Measurements from ENCODE around the gene DPH7. TPM values are rescaled to one million over a fixed set of nuclear protein-coding genes. Genes with fewer than 3 reads are reported as not detected.
"Not testable (repeated sequence)": the region's sequence is repeated elsewhere in the genome, so short reads cannot be mapped to it uniquely, and the experiment has no call there.

DPH7 gene
- polyA plus RNA-seq, 1 donor = 29.3 TPM

DNA sequence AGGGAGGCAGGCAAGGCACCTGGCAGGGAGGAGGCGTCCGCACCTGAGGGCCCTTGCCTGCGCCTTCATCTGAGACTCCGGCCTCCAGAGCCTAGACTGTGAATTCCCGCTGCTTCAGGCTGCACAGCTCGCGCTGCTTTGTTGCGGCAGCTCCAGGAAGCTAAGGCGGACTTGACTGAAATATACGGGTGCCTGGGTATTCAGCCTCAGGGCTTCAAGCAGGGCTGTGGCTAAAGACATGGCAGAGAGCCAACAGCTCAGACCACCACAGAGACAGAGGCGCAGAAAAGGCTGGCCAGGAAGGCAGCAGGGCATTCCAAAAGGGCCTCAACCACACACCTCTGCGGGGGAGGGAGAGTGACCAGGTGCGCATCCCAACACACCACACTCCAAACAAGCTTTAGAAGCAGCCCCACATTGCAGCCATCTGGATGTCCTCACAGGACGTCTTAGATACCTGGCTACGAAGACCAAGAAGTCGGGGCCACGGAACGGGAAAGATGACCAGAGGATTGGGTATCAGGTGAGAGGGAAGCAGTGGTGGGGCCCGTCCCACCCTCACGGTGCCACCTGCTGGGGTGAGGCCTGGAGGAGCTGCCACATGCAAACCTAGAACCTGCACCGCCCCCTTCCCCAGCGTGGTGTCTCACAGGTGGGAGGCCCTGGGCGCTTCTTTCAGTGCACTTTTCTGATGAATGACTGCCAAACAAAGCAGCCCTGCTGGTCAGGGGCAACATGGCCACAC, 1.7 kb upstream of the DPH7 start:
- DNase-seq = no peak

DNA sequence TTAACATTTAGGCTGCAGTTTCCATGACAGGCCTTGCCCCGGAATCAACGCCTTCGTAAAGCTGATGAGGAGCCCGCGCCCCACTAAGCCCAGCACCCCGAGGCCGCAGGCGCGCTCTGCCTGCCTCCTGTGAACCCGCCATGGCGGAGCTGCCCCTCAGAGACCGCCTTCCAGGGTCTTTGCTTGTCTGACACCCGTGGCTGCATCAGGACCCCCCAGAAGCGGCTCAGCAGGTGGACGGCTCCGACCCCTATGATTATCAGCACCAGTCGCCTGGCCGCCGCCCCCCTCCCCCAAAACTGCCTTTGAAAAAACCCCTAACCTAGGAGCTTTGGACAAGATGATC, 507 bp upstream of the DPH7 start:
- DNase-seq = no peak

GRCh38 chr9:137575716-137576411, 2.9 kb downstream of the DPH7 start:
- no peak for DNase-seq

GRCh38 chr9:137575364-137575715, 3.4 kb downstream of the DPH7 start:
- DNase-seq = no peak

GRCh38 chr9:137574192-137574591, 4.5 kb downstream of the DPH7 start:
- DNase-seq = no peak

DNA sequence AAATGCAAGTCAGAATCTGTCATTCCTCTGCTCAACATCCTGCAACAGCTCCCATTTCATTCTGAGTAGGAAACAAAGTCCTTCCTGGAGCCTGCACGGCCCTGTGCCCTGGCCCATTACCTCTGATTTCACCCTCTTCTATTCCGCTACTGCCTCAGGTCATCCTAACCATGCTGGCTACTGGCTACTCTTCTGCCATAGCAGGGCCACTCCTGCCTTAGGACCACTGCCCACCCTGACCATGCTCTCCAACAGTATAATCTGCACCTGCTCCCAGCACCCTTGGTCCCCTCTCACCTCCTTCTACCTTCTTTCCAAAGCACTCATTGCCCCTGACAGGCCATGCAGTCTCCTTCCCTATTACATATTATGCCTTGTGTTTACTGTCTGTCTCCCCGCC, 8.2 kb downstream of the DPH7 start:
- no peak for DNase-seq

DNA sequence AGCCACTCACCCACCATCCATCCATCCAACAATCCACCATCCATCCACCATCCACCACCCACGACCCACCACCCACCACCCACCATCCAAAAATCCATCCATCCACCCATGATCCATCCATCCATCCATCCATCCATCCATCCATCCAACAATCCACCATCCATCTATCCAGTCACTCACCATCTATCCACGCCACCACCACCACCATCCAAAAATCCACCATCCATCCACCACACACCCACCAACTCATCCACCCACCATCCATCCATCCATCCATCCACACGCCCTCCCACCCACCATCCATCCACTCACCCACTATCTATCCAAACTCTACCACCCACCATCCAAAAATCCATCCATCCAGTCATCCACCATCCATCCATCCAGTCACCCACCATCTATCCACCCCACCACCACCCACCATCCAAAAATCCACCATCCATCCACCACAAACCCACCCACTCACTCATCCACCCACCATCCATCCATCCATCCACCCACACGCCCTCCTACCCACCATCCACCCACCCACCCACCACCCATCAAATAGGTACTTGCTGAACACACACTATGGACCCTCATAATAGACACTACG, 9.0 kb downstream of the DPH7 start:
- DNase-seq = no peak

DNA sequence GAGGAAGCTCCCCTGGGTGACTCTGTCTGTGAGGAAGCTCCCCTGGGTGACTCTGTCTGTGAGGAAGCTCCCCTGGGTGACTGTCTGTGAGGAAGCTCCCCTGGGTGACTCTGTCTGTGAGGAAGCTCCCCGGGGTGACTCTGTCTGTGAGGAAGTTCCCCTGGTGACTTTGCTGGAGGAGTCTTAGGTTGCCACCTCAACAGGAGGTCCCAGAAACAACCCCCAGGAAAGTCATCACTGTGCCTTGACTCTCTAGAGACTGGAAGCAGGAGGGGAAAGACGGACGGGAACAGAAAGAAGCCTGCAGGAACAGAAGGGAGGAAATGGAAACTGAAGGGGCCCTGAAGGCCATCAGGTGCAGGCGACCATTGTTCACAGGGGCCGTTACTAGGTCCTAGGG, 10.3 kb downstream of the DPH7 start:
- DNase-seq = not testable (repeated sequence)

GRCh38 chr9:137564817-137565411, 13.8 kb downstream of the DPH7 start:
- DNase-seq = no peak

- no peak for DNase-seq
Observed at GRCh38 chr9:137564134-137564533, 14.6 kb downstream of the DPH7 start.

DNA sequence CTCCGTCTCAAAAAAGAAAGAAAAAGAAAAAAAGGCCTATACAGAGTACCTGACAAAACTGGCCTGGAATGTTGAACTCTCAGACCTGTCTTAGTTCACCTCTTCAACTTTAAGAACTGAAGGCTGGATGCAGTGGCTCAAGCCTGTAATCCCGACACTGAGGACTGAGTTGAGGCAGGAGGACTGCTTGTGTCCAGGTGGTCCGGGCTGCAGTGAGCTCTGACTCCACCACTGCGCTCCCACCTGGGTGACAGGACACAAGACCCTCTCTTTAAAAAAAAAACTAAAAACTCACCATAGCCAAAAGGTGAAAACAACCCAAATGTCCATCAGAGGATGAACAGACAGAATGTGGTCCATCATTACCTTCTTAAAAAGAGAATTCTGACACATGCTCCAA, 20.6 kb downstream of the DPH7 start:
- no peak for DNase-seq

GRCh38 chr9:137556069-137556838, 22.5 kb downstream of the DPH7 start:
- no peak for DNase-seq

GRCh38 chr9:137555179-137555578, 23.5 kb downstream of the DPH7 start:
- DNase-seq = no peak

DNA sequence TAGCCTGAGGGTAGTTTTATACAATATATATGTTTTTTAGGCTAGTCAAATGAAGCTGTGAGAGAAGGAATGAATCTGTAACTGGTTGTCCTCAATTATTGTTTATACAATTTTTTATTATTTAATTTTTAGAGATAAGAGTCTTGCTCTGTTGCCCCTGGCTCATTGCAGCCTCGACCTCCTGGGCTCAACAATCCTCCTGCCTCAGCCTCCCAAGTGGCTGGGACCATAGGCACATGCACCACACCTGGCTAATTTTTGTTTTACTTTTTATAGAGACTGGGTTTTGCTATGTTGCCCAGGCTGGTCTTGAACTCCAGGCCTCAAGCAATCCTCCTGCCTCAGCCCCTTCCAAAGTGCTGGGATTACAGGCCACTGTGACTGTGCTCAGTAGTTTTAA, 24.4 kb downstream of the DPH7 start:
- no peak for DNase-seq

DNA sequence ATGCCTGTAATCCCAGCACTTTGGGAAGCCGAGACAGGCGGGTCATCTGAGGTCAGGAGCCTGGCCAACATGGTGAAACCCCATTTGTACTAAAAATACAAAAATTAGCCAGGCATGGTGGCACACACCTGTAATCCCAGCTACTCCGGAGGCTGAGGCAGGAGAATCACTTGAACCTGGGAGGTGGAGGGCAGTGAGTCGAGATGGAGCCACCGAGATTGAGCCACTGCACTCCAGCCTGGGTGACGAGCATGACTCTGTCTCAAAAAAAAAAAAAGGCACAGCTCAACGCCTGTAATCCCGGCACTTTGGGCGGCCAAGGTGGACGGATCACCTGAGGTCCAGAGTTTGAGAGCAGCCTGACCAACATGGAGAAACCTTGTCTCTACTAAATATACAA, 25.1 kb downstream of the DPH7 start:
- not testable (repeated sequence) for DNase-seq

GRCh38 chr9:137552022-137552768, 26.5 kb downstream of the DPH7 start:
- no peak for DNase-seq

GRCh38 chr9:137551264-137552021, 27.3 kb downstream of the DPH7 start, which contains the start of gene MRPL41:
TSS of gene MRPL41 (plus strand) at chr9:137551879. CDS start at chr9:137552082, 203 bp downstream.
- DNase-seq = peak; percentile 90

DNA sequence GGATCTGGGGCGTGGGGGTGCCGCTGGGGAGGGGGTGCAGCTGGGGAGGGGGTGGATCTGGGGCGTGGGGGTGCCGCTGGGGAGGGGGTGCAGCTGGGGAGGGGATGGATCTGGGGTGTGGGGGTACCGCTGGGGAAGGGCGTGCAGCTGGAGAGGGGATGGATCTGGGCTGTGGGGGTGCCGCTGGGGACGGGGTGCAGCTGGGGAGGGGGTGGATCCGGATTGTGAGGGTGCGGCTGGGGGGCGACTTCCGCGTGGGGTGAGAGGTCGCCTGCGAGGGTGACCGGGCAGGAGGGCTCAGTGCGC, 27.8 kb downstream of the DPH7 start:
- DNase-seq = not testable (repeated sequence)

DNA sequence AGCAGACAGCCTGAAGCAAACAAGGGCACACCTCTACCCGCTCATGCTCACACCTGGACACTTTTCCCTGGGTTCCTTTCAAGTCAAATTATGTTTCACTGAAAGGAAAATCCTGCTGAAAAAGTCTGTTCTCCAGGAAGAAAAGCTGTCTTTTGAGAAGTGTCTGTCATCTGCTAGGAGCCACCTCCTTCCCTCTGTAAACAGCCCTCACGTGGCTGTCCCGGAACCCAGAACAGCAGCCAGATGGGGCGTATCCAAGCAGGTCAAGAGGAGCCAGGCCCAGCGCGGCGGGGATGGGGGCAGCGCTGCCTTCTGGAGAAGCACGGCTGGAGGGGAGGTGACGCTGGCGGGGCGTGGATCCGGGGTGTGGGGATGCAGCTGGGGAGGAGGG, 28.5 kb downstream of the DPH7 start, which contains the start of gene PNPLA7:
PNPLA7 (minus strand) TSS at position 172 of the 391 bp plus-strand sequence. CDS start 205 bp downstream, outside the sequence.
- peak; percentile 88 for DNase-seq

DNA sequence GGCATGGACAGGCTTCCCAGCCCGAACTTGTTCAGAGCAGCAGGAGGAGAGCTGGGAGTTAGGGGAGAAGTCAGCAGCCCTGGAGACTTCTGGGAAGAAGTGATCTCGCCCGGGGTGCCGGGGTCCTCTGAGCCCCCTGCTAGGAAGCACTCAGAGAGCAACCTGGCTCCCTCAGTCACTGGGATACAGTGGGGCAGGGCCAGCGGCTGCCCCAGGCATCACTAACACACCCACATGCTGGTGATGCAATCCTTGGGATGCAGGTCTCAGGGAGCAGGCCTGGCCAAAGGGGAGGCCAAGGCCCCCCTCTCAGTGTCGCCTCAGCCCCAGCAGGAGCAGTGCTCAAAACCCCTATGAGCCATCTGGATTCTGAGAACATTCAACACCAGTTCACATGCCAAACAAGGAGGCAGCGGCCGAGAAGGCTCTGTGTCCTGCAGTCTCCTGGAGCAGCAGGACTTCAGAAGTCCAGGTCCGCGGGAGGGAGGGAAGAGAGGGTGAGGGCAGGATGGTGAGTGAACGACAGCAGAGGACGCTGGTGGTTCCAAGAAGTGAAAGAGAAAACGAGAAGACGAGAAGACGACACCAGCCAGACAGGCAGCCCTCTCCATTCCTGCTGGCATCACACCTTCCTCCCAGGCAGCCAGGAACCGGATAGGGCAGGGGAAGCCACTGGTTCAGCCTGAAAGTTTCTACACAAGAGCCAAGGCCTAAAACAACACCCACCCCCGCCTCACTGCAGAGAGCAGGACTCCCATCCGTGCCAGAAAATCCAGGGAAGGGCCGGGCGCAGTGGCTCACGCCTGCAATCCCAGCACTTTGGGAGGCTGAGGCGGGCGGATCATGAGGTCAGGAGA, 30.8 kb downstream of the DPH7 start:
- DNase-seq = no peak

All from hindlimb muscle (tissue), 1 donor.